Hypothalamus (tissue), 51 donors: Measurements from ENCODE around the gene PDCL3.

ENCODE experiments used
- DNase-seq, 51 donors: peaks; one replicate each; lab custom pipeline; 2025; lab: John Stamatoyannopoulos, UW

The PDCL3 gene

DNA sequence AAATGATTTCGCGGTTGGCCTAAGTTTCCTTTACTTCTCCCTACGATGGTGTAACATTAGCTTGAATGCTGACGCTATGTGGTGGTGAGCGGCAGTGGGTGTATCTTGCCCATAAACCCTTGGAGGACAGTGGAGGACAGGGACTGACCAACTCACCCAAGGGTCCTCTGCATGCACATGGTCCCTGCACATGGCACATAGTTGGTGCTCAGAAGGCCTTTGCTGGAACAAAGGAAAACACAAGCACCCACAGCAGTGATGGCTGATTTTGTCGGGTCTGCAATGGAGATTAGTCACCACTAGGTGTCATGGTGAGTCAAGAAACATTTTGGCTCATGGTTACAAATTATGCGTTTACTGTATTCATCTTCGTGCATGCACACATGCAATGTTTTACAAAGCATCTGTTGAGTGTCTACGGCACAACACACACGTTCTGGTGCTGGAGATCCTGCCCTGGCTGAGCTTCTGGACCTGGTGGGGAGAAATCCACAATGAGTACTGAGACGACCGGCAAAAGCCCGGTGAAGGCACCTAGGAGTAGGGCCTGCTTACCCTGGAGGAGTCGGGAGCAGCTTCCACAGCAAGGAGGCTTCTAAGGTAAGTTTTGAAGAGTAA lies 44.0 kb downstream of the PDCL3 start:
- DNase-seq: peak in 12 of 51 donors; percentile 11 to 69 (median 28)

DNA sequence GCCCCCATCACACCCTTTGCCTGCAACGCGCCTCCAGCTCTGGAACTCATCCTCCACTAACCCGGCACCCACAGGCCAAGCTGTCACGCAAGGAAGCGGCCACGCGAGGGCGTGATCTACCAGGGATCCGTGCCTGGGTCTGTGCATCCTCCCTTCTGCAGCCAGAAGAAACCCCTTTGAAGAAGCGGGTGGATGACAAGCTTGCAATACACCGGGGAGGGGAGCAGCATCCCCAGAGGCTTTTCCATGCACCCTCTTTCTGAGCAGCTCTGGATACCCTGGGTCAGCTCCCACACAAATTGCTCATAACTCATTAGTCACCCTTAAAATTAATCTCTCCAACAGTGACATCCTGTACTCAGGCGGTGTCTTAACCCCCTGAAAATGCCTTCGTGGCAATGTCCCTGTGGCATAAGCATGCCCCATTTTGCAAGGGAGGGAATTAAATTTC lies 47.6 kb downstream of the PDCL3 start:
- DNase-seq: peak in 48 of 51 donors; percentile 8 to 84 (median 58)

DNA sequence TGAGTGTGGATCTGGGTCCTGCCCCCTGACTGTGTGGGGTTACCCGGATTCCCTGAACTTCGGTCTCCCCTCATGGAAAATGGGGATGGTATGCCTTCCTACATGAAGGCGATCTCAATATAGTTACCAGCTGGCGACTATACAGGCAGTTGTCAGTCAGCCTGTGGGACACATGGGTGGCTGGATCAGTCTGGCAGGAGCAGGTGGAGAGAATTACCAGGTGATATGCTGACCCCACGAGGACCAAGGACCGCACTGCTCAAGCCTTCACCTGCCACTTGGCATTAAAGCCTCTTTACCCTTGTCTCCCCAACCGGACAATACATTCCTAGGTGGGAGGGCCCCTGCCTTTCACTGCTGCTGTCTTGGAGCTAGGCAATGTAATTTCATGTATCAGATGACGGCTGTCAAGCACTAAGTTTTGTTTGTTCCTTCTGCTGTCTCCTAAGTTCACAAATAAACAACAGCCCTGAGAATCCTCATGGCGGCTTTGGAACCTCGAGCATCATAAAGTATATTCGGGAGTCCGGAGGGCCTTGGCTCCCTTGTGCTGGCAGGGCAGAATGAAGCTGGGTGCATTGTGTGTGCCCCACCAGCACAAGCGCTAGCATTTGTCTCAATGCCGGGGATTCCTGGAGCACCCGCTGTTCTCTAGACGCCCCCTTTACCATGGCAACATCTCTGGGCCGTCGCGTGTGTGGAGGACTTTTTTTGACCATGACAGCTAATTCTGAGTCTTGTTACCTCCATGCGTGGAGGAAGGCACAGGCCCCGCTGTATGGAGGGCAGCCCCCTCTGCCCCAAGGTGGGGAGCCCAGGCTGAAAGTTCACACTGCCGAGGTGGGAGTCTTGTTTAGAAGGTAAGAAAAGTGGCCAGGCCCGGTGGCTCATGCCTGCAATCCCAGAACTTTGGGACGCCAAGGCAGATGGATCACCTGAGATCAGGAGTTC lies 48.6 kb downstream of the PDCL3 start:
- no peak for DNase-seq

DNA sequence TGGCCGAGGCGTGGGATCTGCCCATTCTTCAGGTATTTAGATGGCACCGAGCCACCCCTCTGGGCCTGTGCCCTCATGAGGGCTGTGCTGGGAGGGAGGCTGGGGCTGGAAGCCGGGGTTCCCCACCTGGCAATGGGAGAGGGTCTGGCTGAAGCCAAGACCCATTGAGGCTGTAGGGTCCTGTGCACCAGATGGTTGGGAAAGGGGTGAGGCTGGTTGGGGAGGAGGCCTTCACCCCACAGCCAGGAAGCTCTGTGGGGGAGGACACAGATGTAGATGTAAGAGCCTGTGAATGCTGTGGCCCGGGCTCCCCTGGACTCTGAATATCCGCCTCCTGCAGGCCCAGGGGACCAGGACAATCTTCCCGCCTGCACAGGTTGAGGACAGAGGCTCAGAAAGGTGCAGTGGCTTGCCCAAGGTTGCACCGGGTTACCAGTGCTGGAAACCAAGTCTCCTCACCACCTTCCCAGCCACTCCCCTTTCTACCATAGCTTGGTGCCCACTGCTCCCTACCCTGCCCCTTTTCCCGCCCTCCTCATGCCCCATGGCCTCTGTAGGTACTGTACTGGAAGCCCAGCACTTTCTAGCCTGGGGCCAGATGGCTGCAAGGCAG lies 49.7 kb downstream of the PDCL3 start:
- DNase-seq: no peak

DNA sequence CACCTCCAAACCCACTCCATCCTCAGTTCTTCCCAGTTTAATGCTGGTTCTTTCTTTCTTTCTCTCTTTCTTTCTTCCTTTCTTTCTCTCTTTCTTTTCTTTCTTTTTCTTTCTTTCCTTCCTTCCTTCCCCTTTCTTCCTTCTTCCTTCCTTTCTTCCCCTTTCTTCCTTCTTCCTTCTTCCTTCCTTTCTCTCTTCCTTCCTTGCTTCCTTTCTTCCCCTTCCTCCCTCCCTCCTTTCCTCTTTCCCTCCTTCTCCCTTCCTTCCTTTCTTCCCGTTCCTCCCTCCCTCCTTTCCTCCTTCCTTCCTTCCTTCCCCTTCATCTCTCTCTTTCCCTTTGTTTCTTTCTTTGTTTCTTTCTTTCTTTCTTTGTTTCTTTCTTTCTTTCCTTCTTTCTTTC lies 50.9 kb downstream of the PDCL3 start:
- DNase-seq: no peak

DNA sequence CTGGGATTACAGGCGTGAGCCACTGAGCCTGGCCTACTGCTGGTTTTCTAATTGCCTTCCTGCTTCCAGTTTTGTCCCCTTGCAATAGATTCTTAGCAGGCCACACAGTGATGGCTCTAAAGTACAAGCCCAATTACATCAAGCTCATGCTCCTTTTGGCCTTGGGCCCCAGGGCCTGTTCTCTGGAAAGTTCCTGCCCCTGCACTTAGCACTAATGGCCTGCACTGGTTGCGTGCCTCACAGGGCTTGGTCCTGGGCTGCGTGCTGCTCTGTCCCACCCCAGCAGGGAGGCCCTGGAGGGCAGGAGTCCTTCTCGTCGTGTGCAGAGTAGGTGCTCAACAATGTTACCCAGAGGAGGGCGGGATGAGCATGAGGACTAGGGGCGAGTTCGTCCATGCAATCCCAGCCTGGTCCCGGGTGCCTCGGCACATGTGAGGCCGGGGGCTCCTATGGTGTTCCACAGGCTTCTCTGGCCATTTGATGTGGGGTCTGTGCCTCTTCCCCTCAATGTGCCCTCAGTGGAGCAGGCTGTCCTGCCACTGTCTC lies 51.7 kb downstream of the PDCL3 start:
- no peak for DNase-seq

DNA sequence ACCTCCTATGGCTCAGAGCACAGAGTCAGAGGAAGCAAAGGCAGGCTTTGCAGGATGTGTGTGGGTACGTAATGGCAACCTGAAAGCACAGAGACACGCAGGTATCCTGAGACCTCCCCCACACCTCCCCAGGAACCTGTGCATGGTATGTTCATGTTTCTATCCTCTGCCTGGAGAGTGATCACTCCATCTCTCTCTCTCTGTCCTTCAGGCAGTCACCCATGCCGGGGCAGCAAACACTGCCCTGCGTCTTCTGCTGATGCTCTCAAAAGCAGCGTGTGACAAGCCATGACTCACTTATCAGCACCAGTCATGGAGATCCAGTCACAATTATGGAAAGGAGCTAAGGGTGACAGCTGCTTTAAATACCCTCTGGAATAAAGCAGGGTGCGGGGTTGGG lies 52.7 kb downstream of the PDCL3 start:
- peak in 2 of 51 donors; percentile 26 to 27 for DNase-seq

DNA sequence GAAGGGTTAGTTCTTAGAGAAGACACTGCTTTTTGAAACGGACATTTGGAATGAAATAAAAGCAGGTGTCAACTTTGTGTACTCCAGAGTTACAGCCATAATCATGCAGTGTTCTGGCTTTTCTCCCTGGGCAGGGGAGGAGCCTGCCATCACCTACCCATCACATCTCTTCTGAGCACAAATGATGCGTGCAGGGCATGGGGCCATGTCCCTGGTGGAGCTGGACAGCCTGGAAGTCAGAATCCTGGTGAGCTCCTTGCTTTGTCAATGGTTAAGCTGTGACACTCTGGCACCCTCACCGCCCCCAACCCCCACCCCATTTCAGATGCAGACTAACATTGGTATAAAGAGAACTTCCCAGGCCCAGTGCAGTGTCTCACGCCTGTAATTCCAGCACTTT lies 53.1 kb downstream of the PDCL3 start:
- DNase-seq: no peak

DNA sequence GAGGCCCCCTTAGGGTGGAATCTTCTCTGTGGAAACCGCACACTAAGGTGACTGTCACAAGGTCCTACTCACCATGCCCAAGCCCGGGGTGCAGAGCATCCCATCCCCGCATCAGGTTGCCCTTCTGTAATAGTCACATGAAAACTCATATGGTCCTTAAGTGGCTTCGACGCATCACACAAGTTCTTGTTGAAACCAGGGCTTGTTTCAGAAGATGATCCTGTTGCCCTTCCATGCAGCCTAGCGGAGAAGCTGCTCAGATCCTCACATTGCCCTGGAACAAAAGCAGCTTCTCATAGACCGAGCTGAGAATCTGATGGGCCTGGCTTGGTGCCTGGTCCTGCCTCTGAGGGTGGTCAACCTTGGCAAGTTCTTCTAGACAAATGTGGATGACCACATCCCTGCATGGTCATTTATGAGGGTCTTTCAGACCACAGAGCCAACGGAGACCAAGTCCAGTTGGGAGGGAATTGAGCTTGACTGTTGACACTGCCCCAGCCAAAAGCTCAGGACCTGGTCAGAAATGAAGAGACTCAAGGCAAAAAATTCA lies 54.1 kb downstream of the PDCL3 start:
- no peak for DNase-seq

DNA sequence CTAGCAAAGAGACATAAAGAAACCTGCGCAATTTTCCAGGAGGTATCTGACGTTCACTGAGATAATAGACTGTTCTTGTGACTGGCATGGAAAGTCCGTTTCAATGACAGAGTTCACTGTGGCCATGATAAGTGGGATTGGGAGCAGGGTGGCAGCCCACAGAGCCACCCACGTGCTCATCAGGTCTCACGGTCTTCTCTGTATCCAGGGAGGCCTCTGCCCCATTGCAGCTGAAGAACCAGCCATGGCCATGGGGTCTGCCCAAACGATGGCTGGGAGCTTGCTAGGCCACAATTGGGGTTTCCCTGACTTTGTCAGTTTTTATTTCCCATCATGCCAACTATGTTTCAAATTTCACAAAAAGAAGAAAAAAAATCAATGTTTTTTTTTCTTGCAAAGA lies 57.2 kb downstream of the PDCL3 start:
- no peak for DNase-seq

DNA sequence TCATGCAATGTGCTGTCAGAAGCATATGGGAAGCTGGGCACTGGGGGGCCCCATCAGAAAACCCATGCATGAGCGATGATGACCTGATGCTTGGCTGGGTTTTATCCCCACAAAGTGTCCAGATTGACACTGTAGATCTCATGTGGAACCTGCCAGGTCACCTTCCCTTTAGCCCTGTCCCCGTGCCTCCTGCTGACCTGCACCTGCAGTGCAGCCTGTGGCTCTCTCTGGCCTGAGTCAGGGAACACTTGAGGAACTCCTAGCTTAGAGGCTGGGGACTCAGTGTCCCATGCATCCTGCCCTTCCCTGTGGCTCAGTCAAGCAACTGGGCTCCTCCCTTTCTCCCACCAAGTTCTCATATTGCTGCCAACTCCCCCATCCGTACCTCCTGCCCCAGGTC lies 57.7 kb downstream of the PDCL3 start:
- no peak for DNase-seq

DNA sequence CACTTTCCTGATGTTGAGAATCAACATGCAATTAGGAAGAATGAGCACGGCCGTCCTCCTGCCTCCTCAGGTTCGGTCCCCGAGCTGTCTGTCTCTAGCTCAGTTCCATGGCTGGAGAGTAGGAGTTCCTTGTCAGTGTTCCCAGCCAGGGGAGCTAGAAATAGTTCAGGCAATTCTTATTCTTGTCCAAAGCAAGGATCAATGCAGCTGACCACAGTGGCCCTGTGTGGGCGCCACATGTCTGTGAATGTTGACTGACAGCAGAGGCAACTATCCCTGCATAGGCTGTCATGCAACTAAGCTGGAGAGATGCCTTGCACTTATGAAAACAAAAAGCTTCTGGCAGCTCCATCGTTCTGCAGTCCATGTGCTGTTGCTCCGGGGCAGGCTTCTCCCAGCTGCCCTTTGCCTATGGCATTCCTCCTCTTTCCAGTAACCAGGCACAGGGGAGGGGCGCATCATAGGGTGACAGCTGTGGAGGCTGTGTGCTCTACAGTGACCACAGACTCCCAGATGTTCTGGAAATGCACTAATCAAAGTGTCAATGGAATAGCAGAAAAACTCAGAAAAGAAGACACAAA lies 58.7 kb downstream of the PDCL3 start:
- DNase-seq: no peak

DNA sequence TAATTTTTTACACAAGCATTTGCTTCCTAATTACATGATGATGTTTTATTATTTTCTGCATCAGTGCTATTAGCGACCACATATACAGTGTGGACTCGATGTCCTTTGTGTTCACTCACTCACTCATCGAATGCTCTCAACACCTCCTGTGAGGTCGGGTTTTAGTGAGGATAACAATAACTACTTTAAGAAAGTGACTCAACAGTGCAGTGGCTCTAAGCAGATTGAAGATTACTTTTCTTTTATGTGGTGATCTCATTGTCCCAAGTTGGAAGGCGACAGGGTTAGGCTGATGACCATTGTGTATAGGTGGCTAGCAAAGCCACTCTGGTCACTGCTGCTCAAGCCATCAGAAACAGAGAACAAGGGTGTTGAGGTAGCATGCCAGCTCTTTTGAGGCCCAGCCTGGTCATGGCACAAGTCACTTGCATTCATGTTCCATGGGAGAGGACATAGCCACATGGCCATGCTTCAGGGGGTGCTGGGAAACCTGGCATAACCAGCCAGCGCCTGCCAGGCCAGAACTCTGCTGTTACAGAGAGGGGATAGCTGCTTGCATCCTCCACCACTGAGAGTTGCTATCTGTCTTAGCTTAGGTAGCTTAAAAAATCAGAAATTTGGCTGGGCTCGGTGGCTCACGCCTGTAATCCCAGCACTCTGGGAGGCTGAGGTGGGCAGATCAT lies 60.4 kb downstream of the PDCL3 start:
- DNase-seq: no peak

DNA sequence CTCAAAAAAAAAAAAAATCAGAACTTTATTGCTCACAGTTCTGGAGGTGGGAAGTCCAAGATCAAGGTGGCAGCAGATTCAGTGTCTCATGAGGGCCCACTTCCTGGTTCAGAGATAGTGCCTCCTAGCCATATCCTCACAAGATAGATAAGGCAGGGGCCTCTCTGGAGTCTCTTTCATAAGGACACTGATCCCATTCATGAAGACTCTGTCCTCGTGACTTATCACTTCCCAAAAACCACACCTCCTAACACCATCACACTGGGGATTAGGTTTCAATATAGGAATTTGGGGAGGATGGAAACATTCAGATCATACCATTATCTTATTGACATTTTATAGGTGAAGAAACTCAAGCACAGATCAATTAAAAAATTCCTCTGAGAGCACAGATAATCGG lies 61.1 kb downstream of the PDCL3 start:
- DNase-seq: no peak

DNA sequence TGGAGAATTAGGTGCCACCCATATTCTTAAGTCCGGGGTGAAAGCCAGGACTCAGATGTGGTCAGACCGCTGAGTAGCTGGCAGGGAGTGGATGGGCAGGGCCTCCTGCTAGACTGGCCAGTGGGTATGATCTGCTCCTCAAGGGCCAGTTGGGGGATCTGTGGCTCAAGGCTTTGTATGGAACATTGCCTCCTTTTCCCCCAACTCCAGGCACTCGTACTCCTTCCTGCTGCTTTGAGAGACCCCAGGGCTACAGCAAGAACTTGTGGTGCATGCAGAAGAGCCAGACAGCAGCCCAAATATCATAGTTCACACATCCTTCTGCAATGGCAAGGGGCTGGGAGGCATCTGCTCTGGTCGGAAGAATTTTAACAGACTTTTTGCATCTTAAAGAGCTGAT lies 61.7 kb downstream of the PDCL3 start:
- no peak for DNase-seq

DNA sequence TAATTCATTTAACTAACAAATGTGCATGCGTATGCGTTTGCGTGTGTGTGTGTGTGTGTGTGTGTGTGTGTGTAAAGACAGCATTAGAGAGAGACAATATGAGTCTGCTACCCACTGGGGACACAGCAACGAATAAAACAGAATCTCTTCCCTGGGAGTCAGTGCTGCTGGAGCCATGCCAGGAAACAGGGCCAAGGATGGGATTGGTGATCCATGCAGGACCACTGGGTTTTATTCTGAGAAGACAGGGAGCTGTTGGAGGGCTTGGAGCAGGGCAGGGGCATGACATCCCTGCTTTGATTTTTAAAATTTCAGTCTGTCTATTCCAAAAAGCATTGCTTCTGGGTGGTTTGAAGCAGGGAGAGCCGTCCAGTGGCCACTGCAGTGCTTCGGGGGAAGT lies 62.9 kb downstream of the PDCL3 start:
- DNase-seq: peak in 1 of 51 donors; percentile 18
